GM12801 (cell line): Measurements from ENCODE around the gene GNPDA2.

ENCODE experiments used
- CTCF ChIP-seq: IDR thresholded peaks from one replicate; pipeline ENCODE4 v1.5.1; 2011; ENCODE audit warnings: control low read depth; ENCODE audit not compliant: insufficient read length; ENCODE audit errors: extremely low read depth

GNPDA2 gene

DNA sequence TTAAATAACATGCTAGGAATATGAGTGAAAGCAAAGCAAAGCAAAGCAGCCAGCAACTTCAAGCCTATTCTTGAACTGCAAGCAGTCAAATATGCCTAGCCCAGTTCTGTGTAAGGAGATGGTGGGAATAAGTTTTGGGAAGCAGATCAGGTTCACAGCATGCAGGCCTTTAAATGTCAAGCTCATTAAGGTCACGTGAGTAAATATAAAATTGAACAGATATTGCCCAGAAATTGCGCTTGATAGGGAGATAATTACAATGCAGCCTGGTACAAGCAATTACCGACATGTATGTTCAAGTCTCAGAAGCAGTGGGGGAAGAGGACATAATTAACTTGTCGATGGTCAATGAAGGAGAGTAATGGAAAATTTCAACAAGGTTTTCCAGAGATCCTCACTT, 6.0 kb downstream of the GNPDA2 start:
- TF ChIP-seq CTCF: no peak

DNA sequence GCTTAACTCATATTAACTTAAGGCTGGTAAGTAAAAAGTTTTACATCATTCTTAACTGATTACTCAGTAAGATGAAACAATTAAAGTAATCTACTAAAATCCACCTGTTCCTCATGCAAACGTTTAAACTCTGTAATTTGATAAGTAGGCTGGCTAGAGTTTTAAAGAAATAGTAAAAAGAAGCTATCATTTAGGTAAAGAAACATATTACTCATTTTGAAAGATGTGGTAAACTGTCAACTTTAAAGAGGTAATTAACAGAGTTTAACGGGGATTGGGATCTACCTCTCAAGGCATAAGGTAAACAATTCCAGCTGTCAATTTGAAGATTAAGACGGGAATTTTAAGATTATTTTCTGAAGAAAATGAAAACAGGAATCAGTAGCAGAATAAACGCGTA, 9.8 kb downstream of the GNPDA2 start:
- no peak for TF ChIP-seq CTCF

- TF ChIP-seq CTCF: no peak
Measured at GRCh38 chr4:44713125-44713524, 13.2 kb downstream of the GNPDA2 start.

GRCh38 chr4:44704673-44705072, 21.7 kb downstream of the GNPDA2 start:
- TF ChIP-seq CTCF: no peak

- no peak for TF ChIP-seq CTCF
Measured at GRCh38 chr4:44701037-44701436, 25.3 kb downstream of the GNPDA2 start.

- TF ChIP-seq CTCF: no peak
Measured at GRCh38 chr4:44700427-44700826, 25.9 kb downstream of the GNPDA2 start.

DNA sequence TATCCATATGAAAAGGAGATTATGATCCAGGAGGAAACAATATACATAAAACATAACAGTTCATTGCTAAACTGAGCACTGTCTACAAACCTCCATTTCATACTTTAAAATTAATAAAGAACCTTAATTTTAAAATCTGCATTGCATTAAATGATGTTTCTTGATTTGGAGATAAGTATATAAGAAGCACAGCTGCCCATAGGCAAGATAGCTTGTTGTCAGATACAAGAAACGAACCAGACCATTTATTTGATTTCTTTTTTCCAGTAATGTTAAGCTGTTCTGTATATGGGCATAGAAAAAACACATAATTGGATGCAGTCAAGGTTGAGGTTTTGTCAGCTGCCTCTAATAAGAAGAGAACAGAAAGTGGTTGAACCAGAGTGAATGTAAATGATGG, 41.7 kb downstream of the GNPDA2 start:
- TF ChIP-seq CTCF: no peak

- TF ChIP-seq CTCF: no peak
Measured at GRCh38 chr4:44679060-44679459, 47.3 kb downstream of the GNPDA2 start.
